ENCODE data around the gene IFNL2. TPM values are rescaled to one million over a fixed set of nuclear protein-coding genes. Genes with fewer than 3 reads are reported as not detected.

IFNL2 gene
- total and polyA plus RNA-seq, 2 of the 4 experiments (the other 2 are of a cell fraction) = not detected

- Histone ChIP-seq H2BK120ac (ENCODE audit: low read depth, low read length) (no peak overlapping the region), H3K18ac (ENCODE audit: low read depth, low read length) (no peak overlapping the region), H3K36me3 (ENCODE audit: control insufficient read depth, insufficient read depth, low read length) (no peaks in the 10 kb centered on the region), H3K4me1 (ENCODE audit: control insufficient read depth, insufficient read depth, low read length) (no peaks in the 10 kb centered on the region), H4K8ac (ENCODE audit: low read depth in 2 of 2, low read length in 2 of 2) (no peak overlapping the region), H3K79me1 (ENCODE audit: low read depth in 1 of 2, low read length in 2 of 2) (no peaks in the 10 kb centered on the region), H2AFZ (replicated peaks; ENCODE audit: low read length, poor library complexity) (no peak overlapping the region), H2AK5ac (ENCODE audit: low read depth, low read length) (no peak overlapping the region), H3K56ac (ENCODE audit: extremely low read depth, insufficient read depth, low read length) (no peak overlapping the region), H3K4me3 (ENCODE audit: insufficient read depth, low read depth, low read length) (no peak overlapping the region), H2BK20ac (ENCODE audit: low read depth, low read length) (no peak overlapping the region), H3K9me3 (ENCODE audit: control insufficient read depth, insufficient read depth, low read length) (no peaks in the 10 kb centered on the region), H3K23ac (ENCODE audit: low read depth, low read length) (no peak overlapping the region), H3K27me3 (ENCODE audit: control insufficient read depth, insufficient read depth, low read length) (peaks cover 11% of the 10 kb centered on the region), H3K14ac (replicated peaks; ENCODE audit: low read depth, low read length) (no peak overlapping the region), H3K4me2 (ENCODE audit: low read depth, low read length) (no peak overlapping the region), H3K9ac (ENCODE audit: low read depth, low read length) (no peak overlapping the region), H2BK5ac (ENCODE audit: low read depth, low read length, poor library complexity, severe bottlenecking) (no peak overlapping the region), H4K5ac (ENCODE audit: low read depth, low read length) (no peak overlapping the region), H2AK9ac (replicated peaks; ENCODE audit: low read depth, low read length, poor library complexity) (no peak overlapping the region), H4K20me1 (ENCODE audit: insufficient read depth, low read length) (no peaks in the 10 kb centered on the region), H4K91ac (ENCODE audit: insufficient read depth, low read depth, low read length) (no peak overlapping the region), H3K9me1 (ENCODE audit: insufficient read depth, low read length) (no peaks in the 10 kb centered on the region), H3K27ac (ENCODE audit: insufficient read depth, low read length) (no peak overlapping the region), H2BK15ac (ENCODE audit: low read depth, low read length) (no peak overlapping the region), H3K4ac (ENCODE audit: low read depth, low read length) (no peak overlapping the region)
- ATAC-seq (ENCODE audit: low read depth) = no peak
- intact Hi-C loops (cut with micrococcal nuclease) (no loop called here), in situ Hi-C loops (cut with MboI; ENCODE audit: low sequenced_read_pairs) (no loop called here), dilution Hi-C loops (cut with HindIII; ENCODE audit: low sequenced_read_pairs, unreplicated experiment) (no loop called here)
- ChIA-PET POLR2A (ENCODE audit: unreplicated experiment) (no interaction called here), CTCF (no interaction called here)
- no TSS peak for BruUV-seq (replicated peaks)
- TF ChIP-seq BHLHE40 (IDR thresholded peaks at IDR 0.05; ENCODE audit: low read depth, low read length) = no peak
- TF ChIP-seq SMC3 (IDR thresholded peaks at IDR 0.05; ENCODE audit: low read depth, low read length) = no peak
- TF ChIP-seq MXI1 (IDR thresholded peaks at IDR 0.05; ENCODE audit: borderline replicate concordance, low read depth, low read length) = no peak
- no peak for TF ChIP-seq NFE2L2 (IDR thresholded peaks at IDR 0.05; ENCODE audit: low read depth, low read length)
- TF ChIP-seq POLR2A (IDR thresholded peaks at IDR 0.05; ENCODE audit: low read depth, low read length) = no peak
- TF ChIP-seq RFX5 (IDR thresholded peaks at IDR 0.05; ENCODE audit: low read depth, low read length) = no peak
- no peak for TF ChIP-seq CHD1 (IDR thresholded peaks at IDR 0.05; ENCODE audit: low read depth, low read length)
- no peak for TF ChIP-seq MAZ (IDR thresholded peaks at IDR 0.05; ENCODE audit: borderline replicate concordance, low read depth, low read length)
- no peak for TF ChIP-seq MAFK (IDR thresholded peaks at IDR 0.05; ENCODE audit: low read depth, low read length)
- WGBS, 2 experiments (ENCODE audit: extremely low coverage in 2 of 2, insufficient read length in 1 of 2) = 60% methylated on average over 1 of the region's 5 CpGs; no CpG with 5 or more reads in 1 of the 2 experiments
- no peak for DNase-seq
Observed at GRCh38 chr19:39232708-39233107, 35.5 kb upstream of the IFNL2 start.
